ENCODE measurements around the gene PRAMEF5.
"Not testable (repeated sequence)": the region's sequence is repeated elsewhere in the genome, so short reads cannot be mapped to it uniquely, and the experiment has no call there.

GRCh38 chr1:13239633-13240032 is 14.4 kb upstream of the PRAMEF5 start:
- TF ChIP-seq CTCF, POLR2AphosphoS5 (IDR thresholded peaks at IDR 0.05): not testable (repeated sequence)
